A673 (cell line): ENCODE results near the gene STIL.
"Not testable (repeated sequence)": the region's sequence is repeated elsewhere in the genome, so short reads cannot be mapped to it uniquely, and the experiment has no call there.

Source experiments
- EZH2 ChIP-seq: fragments of 200-600 bp; sonication (generic); IDR thresholded peaks from 2 replicates; pipeline ENCODE4 v1.6.1; 2017; ENCODE audit warnings: borderline replicate concordance, low read depth, mild to moderate bottlenecking, mixed read lengths, antibody characterized with exemption, low read length; ENCODE audit not compliant: poor library complexity, severe bottlenecking
- TF ChIP-seq, protein P1 (sequence below): fragments of 300-800, 200-600 bp; sonication (generic); conservative IDR thresholded peaks from 2 replicates; pipeline ENCODE4 v1.5.1; 2017; ENCODE audit warnings: low read depth, mild to moderate bottlenecking, antibody characterized with exemption, low read length, moderate library complexity, mixed read lengths

DNA sequence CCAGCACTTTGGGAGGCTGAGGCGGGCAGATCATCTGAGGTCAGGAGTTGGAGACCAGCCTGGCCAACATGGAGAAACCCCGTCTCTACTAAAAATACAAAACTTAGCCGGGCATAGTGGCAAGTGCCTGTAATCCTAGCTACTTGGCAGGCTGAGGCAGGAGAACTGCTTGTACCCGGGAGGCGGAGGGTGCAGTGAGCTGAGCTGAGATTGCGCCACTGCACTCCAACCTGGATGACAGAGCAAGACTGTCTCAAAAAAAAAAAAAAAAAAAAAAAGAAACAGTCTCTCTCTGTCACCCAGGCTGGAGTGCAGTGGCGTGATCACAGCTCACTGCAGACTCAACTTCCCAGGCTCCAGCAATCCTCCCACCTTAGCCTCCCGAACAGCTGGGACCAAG lies 48.4 kb downstream of the STIL start:
- TF ChIP-seq, protein P1, sequence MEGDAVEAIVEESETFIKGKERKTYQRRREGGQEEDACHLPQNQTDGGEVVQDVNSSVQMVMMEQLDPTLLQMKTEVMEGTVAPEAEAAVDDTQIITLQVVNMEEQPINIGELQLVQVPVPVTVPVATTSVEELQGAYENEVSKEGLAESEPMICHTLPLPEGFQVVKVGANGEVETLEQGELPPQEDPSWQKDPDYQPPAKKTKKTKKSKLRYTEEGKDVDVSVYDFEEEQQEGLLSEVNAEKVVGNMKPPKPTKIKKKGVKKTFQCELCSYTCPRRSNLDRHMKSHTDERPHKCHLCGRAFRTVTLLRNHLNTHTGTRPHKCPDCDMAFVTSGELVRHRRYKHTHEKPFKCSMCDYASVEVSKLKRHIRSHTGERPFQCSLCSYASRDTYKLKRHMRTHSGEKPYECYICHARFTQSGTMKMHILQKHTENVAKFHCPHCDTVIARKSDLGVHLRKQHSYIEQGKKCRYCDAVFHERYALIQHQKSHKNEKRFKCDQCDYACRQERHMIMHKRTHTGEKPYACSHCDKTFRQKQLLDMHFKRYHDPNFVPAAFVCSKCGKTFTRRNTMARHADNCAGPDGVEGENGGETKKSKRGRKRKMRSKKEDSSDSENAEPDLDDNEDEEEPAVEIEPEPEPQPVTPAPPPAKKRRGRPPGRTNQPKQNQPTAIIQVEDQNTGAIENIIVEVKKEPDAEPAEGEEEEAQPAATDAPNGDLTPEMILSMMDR: not testable (repeated sequence)
- TF ChIP-seq EZH2: not testable (repeated sequence)
